Measurements from ENCODE around the gene SLC25A47.

SLC25A47 gene

DNA sequence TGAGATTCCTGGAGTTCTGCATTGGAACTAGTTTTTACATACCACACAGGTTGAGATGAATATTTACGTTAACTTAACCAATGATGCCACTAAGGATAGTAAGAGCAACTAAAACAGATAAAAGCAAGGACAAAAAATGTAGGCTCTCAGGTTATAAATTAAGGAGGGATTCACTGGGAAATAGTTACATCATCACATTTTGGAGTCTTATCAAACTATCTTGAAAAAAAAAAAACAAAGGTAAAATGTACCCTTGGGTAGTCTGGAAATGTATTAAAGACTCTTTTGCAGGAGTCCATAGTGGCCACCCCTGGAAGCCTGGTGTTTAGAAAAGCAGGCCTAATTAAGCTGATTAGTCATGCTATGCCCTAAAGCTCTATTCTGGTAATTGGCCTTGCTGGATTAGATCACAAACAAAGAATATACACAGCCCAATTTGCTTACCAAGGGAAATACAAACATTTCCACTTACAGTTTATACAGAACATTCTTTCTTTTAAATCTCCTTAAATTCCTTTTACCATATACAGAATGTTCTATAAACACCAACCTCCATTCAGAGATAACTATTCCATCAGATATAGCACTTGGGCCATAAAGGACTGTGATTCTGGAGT, 39.3 kb downstream of the SLC25A47 start:
- H3F3A ChIP-seq (ENCODE audit: control insufficient read depth, insufficient read depth), result no peaks in the 10 kb centered on the region
- no peak overlapping the region for H3K4me3 ChIP-seq (ENCODE audit: low read length)
- H3K4me2 ChIP-seq (ENCODE audit: low read length), result no peak overlapping the region
- TF ChIP-seq EZH2phosphoT487 (IDR thresholded peaks at IDR 0.05; ENCODE audit: borderline replicate concordance, low read length), result no peak
- TF ChIP-seq, protein P1, sequence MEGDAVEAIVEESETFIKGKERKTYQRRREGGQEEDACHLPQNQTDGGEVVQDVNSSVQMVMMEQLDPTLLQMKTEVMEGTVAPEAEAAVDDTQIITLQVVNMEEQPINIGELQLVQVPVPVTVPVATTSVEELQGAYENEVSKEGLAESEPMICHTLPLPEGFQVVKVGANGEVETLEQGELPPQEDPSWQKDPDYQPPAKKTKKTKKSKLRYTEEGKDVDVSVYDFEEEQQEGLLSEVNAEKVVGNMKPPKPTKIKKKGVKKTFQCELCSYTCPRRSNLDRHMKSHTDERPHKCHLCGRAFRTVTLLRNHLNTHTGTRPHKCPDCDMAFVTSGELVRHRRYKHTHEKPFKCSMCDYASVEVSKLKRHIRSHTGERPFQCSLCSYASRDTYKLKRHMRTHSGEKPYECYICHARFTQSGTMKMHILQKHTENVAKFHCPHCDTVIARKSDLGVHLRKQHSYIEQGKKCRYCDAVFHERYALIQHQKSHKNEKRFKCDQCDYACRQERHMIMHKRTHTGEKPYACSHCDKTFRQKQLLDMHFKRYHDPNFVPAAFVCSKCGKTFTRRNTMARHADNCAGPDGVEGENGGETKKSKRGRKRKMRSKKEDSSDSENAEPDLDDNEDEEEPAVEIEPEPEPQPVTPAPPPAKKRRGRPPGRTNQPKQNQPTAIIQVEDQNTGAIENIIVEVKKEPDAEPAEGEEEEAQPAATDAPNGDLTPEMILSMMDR (IDR thresholded peaks at IDR 0.05; ENCODE audit: low read depth, low read length, poor library complexity, severe bottlenecking), result no peak
- no peak overlapping the region for H3K27ac ChIP-seq (ENCODE audit: low read depth, low read length)
- no peaks in the 10 kb centered on the region for H3K4me1 ChIP-seq (ENCODE audit: control insufficient read depth, low read length)
- no peaks in the 10 kb centered on the region for H3K79me2 ChIP-seq (ENCODE audit: control insufficient read depth, low read length)
- H3K36me3 ChIP-seq (ENCODE audit: control insufficient read depth, low read length), result peaks cover 65% of the 10 kb centered on the region
- no peaks in the 10 kb centered on the region for H3K27me3 ChIP-seq (ENCODE audit: control insufficient read depth, low read length)
- no peaks in the 10 kb centered on the region for H3K9me2 ChIP-seq (replicated peaks; ENCODE audit: control insufficient read depth, low read length)
- no peaks in the 10 kb centered on the region for H3K9me3 ChIP-seq (ENCODE audit: control insufficient read depth, insufficient read depth, low read length)
- H4K20me1 ChIP-seq (ENCODE audit: control insufficient read depth, insufficient read depth, low read depth, low read length), result no peaks in the 10 kb centered on the region

DNA sequence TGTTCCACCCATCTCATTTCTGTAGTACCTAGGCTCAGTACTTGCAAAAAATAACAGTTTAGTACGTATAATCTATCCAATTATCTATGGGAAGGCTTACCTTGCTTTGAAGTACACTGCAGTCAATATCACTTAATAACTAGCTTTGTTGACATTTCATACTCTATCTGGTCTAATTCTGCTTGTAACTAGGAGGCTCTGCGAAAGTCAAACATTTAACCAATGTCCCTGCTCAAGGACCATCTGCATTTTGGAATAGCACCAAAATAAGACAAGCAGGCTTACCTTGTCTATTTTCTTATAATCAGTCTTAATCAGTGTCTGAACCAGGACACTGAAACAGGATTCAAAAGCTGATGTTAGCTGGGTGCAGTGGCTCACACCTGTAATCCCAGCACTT, 39.9 kb downstream of the SLC25A47 start:
- Histone ChIP-seq H3K27ac (ENCODE audit: low read depth, low read length) (no peak overlapping the region), H3K4me2 (ENCODE audit: low read length) (no peak overlapping the region), H3K4me3 (ENCODE audit: low read length) (no peak overlapping the region), H3K4me1 (ENCODE audit: control insufficient read depth, low read length) (no peaks in the 10 kb centered on the region), H3F3A (ENCODE audit: control insufficient read depth, insufficient read depth) (no peaks in the 10 kb centered on the region), H3K27me3 (ENCODE audit: control insufficient read depth, low read length) (no peaks in the 10 kb centered on the region), H4K20me1 (ENCODE audit: control insufficient read depth, insufficient read depth, low read depth, low read length) (no peaks in the 10 kb centered on the region), H3K79me2 (ENCODE audit: control insufficient read depth, low read length) (no peaks in the 10 kb centered on the region), H3K9me2 (replicated peaks; ENCODE audit: control insufficient read depth, low read length) (no peaks in the 10 kb centered on the region), H3K36me3 (ENCODE audit: control insufficient read depth, low read length) (peaks cover 70% of the 10 kb centered on the region), H3K9me3 (ENCODE audit: control insufficient read depth, insufficient read depth, low read length) (no peaks in the 10 kb centered on the region)
- TF ChIP-seq, protein P1 (IDR thresholded peaks at IDR 0.05; ENCODE audit: low read depth, low read length, poor library complexity, severe bottlenecking), result no peak
- TF ChIP-seq EZH2phosphoT487 (IDR thresholded peaks at IDR 0.05; ENCODE audit: borderline replicate concordance, low read length), result no peak

DNA sequence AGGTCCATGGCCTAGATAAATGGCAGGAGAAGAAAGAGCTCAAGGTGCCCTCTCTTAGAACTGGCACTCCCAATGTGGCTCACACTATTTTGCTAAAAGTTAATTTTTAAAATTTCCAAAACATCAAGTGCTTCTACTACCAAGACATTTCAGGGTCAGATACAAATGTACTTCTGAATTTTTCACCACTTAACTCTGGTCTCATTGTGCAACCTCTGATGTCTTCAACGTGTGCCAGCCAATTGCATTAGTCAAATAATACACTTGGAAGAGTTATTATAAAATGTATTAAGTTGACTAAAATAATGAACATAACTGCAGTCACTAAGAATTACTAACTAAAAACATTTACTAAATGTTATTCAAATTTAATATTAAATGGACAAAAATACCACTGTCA, 41.3 kb downstream of the SLC25A47 start:
- no peak for TF ChIP-seq EZH2phosphoT487 (IDR thresholded peaks at IDR 0.05; ENCODE audit: borderline replicate concordance, low read length)
- TF ChIP-seq, protein P1 (IDR thresholded peaks at IDR 0.05; ENCODE audit: low read depth, low read length, poor library complexity, severe bottlenecking), result no peak
- Histone ChIP-seq H3F3A (ENCODE audit: control insufficient read depth, insufficient read depth) (no peaks in the 10 kb centered on the region), H3K36me3 (ENCODE audit: control insufficient read depth, low read length) (peaks cover 69% of the 10 kb centered on the region), H3K4me1 (ENCODE audit: control insufficient read depth, low read length) (no peaks in the 10 kb centered on the region), H3K27me3 (ENCODE audit: control insufficient read depth, low read length) (no peaks in the 10 kb centered on the region), H3K4me2 (ENCODE audit: low read length) (no peak overlapping the region), H3K79me2 (ENCODE audit: control insufficient read depth, low read length) (no peaks in the 10 kb centered on the region), H3K9me3 (ENCODE audit: control insufficient read depth, insufficient read depth, low read length) (no peaks in the 10 kb centered on the region), H3K4me3 (ENCODE audit: low read length) (no peak overlapping the region), H4K20me1 (ENCODE audit: control insufficient read depth, insufficient read depth, low read depth, low read length) (no peaks in the 10 kb centered on the region), H3K9me2 (replicated peaks; ENCODE audit: control insufficient read depth, low read length) (no peaks in the 10 kb centered on the region), H3K27ac (ENCODE audit: low read depth, low read length) (no peak overlapping the region)
